A549 treated with AZD2906 at 1 μM for 4 hours (cell line): Measurements from ENCODE around the gene LUZP4. TPM values are rescaled to one million over a fixed set of nuclear protein-coding genes. Genes with fewer than 3 reads are reported as not detected.

Experiments used
- total RNA-seq: library from RNA; stranded (reverse); fragments of 200-300 nt; extraction: Qiagen RNA extraction; gene quantifications from 5 replicates; pipeline ENCODE4 v1.2.3, GENCODE V29; 2022

The LUZP4 gene, protein sequence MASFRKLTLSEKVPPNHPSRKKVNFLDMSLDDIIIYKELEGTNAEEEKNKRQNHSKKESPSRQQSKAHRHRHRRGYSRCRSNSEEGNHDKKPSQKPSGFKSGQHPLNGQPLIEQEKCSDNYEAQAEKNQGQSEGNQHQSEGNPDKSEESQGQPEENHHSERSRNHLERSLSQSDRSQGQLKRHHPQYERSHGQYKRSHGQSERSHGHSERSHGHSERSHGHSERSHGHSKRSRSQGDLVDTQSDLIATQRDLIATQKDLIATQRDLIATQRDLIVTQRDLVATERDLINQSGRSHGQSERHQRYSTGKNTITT
- total RNA-seq, result not detected in 5 replicates

DNA sequence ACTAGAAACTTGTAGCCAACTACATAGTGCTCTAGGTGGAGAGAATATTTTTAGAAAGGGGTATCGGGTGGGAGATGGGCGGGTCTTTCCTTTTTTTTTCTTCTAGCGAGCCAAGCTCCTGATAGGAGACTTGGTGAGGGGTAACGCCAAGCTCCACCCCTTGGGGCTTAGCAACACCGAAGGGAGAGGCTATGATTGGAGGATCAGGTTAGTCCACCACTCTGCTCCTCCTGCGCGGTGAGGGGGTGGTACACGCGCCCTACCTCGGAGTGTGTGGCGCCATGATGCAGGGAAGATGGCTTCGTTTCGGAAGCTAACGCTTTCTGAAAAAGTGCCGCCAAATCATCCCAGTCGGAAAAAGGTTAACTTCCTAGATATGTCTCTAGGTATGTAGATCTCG lies at the start of gene LUZP4:
Gene LUZP4 (plus strand): TSS at position 251 of the 400 bp plus-strand sequence. CDS start 45 bp downstream, at position 296.

Other genes starting within 250 kb of the LUZP4 start
- not detected in 5 replicates for gene RBMXL3, start 100.3 kb upstream of the LUZP4 start, total RNA-seq
- 0.01 to 0.03 TPM (median 0.02 TPM) in 3 of 5 replicates, not detected in the others for gene LRCH2, start 55.6 kb upstream of the LUZP4 start, total RNA-seq